K562 (cell line): Measurements from ENCODE around the gene ZNF837. TPM values are rescaled to one million over a fixed set of nuclear protein-coding genes. Genes with fewer than 3 reads are reported as not detected.

Experiments used
- KDM5B ChIP-seq: fragments of 200-600 bp; sonication (generic); IDR thresholded peaks from 2 replicates; pipeline ENCODE4 v1.6.1; 2012; ENCODE audit warnings: low read depth, mild to moderate bottlenecking, moderate library complexity, low read length, control low read depth, inconsistent platforms; ENCODE audit not compliant: insufficient replicate concordance
- PHTF2 ChIP-seq: fragments of 250-450 bp; sonication (Bioruptor Pico); IDR thresholded peaks from 2 replicates; pipeline ENCODE4 v1.5.0; 2021; ENCODE audit warnings: mild to moderate bottlenecking
- RBM25 ChIP-seq: fragments of 200-400 bp; formaldehyde crosslinking; IDR thresholded peaks from 2 replicates; pipeline ENCODE4 v1.6.1; 2018; ENCODE audit warnings: low read length, low read depth, moderate library complexity; ENCODE audit not compliant: severe bottlenecking
- RHOXF2B ChIP-seq: fragments of 250-450 bp; sonication (Bioruptor Pico); conservative IDR thresholded peaks from 2 replicates; pipeline ENCODE4 v1.5.1; 2021
- SIN3B ChIP-seq: fragments of 450-650 bp; IDR thresholded peaks from 2 replicates; pipeline ENCODE4 v1.6.1; 2017; ENCODE audit warnings: low read depth, mild to moderate bottlenecking, moderate library complexity
- SNRNP70 ChIP-seq: fragments of 200-400 bp; formaldehyde crosslinking; optimal IDR thresholded peaks from 2 replicates; pipeline ENCODE3; 2017; ENCODE audit warnings: low read depth, low read length
- ZNF12 ChIP-seq: sonication (generic); formaldehyde crosslinking; IDR thresholded peaks from 2 replicates; pipeline ENCODE4 v1.4.0; 2020; ENCODE audit warnings: mild to moderate bottlenecking, missing genetic modification reagents
- ZNF239 ChIP-seq: fragments of 250-450 bp; sonication (Bioruptor Pico); IDR thresholded peaks from 2 replicates; pipeline ENCODE4 v1.4.0; 2020; ENCODE audit warnings: mild to moderate bottlenecking
- ZNF551 ChIP-seq: fragments of 250-450 bp; sonication (Bioruptor Pico); IDR thresholded peaks from 2 replicates; pipeline ENCODE4 v1.5.0; 2021; ENCODE audit warnings: mild to moderate bottlenecking, moderate library complexity
- polyA plus RNA-seq, 8 experiments: library from polyadenylated mRNA; depleted of rRNA in 4 of 8; stranded (reverse) in 5 of 8; unstranded in 3 of 8; fragments of >200 nt; fragmentation: Nextera tagmentation in 2 of 8; fragmentation: Illumina TruSeq in 1 of 8; extraction: Ambion mirVana in 2 of 8; extraction: Trizol in 1 of 8; gene quantifications; 2 replicates each; pipeline versions ENCODE4 v1.2.1 to v1.2.3, GENCODE V29; 2011 to 2014; ENCODE audit warnings: inconsistent platforms in 1 of 8, missing spikeins in 1 of 8
- total RNA-seq, 7 experiments: library from RNA; depleted of rRNA in 6 of 7; stranded (reverse); fragments of >200 nt in 6 of 7; fragmentation: Illumina TruSeq in 2 of 7; extraction: Trizol in 2 of 7; gene quantifications; 2 replicates each; pipeline versions ENCODE4 v1.2.1 to v1.2.3, GENCODE V29; 2011 to 2021; ENCODE audit warnings: low replicate concordance in 1 of 7
- TF ChIP-seq, protein P1 (sequence below): fragments of 250-450 bp; sonication (Bioruptor Pico); IDR thresholded peaks from 2 replicates; pipeline ENCODE4 v1.6.1; 2021; ENCODE audit warnings: mild to moderate bottlenecking
- TF ChIP-seq, protein P2 (sequence below): sonication (generic); formaldehyde crosslinking; IDR thresholded peaks from 2 replicates; pipeline ENCODE4 v1.8.0; 2022; ENCODE audit warnings: mild to moderate bottlenecking, low read depth, missing genetic modification reagents
- TF ChIP-seq, protein P3 (sequence below): fragments of 250-450 bp; sonication (Bioruptor Pico); IDR thresholded peaks from 2 replicates; pipeline ENCODE4 v1.5.0; 2020; ENCODE audit warnings: mild to moderate bottlenecking
- TF ChIP-seq, protein P4 (sequence below): fragments of 200-600 bp; sonication (generic); IDR thresholded peaks from one replicate; pipeline ENCODE4 v1.6.1; 2012; ENCODE audit warnings: mild to moderate bottlenecking, low read depth, low read length, inconsistent platforms

The ZNF837 gene
- total and polyA plus RNA-seq, 9 of the 15 experiments (the other 6 are each of a cell fraction or from before 2014, with no cell fraction given): 0.11 to 2.1 (median 0.57) TPM; not detected in 4

DNA sequence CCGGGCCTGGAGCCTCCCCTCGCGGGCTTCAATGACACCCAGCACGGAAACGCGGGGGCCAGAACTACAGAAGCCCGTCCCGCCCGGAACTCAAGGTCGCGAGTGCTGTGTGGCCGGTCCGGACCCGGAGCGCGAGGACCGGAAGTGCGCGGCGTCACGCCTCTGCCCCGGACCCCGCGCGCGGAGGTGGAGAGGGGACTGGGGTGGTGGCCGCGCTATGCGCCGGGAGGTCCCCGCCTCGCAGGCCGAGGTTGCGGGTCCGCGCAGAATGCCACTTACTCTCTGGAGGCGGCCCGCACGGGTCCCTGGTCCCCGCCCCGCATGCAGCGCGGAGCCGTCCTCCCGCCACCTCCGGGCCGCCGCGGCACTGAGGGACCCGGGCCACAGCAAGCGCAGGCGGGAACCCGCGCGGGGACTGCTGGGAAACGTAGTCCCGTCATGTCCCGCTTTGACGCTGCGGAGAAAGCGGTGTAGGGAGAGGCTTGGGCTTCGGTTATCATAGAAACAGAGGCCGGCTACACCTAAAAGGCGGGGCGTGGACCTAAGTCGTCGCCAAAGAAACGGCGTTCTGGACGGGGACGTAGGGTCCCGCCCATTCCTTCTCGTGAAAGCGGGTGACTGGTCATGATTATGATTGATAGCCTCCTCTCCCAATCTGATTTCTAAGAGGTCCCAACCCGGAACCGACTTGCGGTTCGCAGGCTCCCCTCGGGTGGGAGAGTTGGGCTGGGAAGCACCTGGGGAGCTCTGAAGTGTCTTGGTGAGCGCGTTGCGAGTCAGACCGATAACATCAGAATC is at the start of gene ZNF837 (continued):
- TF ChIP-seq, protein P1, sequence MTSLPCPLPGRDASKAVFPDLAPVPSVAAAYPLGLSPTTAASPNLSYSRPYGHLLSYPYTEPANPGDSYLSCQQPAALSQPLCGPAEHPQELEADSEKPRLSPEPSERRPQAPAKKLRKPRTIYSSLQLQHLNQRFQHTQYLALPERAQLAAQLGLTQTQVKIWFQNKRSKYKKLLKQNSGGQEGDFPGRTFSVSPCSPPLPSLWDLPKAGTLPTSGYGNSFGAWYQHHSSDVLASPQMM (CRISPR knock-in tag): no peak
- TF ChIP-seq, protein P2, sequence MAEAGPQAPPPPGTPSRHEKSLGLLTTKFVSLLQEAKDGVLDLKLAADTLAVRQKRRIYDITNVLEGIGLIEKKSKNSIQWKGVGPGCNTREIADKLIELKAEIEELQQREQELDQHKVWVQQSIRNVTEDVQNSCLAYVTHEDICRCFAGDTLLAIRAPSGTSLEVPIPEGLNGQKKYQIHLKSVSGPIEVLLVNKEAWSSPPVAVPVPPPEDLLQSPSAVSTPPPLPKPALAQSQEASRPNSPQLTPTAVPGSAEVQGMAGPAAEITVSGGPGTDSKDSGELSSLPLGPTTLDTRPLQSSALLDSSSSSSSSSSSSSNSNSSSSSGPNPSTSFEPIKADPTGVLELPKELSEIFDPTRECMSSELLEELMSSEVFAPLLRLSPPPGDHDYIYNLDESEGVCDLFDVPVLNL (CRISPR knock-in tag): peak; percentile 68
- TF ChIP-seq SIN3B (peak; percentile 95), ZNF239 (no peak; the same call in 1 of the 2 replicates), RHOXF2B (CRISPR knock-in tag) (no peak), KDM5B (peak; percentile 64), PHTF2 (CRISPR knock-in tag) (no peak), ZNF12 (no peak), SNRNP70 (no peak), RBM25 (peak; percentile 83), ZNF551 (no peak)
- TF ChIP-seq, protein P3, sequence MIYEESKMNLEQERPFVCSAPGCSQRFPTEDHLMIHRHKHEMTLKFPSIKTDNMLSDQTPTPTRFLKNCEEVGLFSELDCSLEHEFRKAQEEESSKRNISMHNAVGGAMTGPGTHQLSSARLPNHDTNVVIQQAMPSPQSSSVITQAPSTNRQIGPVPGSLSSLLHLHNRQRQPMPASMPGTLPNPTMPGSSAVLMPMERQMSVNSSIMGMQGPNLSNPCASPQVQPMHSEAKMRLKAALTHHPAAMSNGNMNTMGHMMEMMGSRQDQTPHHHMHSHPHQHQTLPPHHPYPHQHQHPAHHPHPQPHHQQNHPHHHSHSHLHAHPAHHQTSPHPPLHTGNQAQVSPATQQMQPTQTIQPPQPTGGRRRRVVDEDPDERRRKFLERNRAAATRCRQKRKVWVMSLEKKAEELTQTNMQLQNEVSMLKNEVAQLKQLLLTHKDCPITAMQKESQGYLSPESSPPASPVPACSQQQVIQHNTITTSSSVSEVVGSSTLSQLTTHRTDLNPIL (CRISPR knock-in tag): no peak
- TF ChIP-seq, protein P4, sequence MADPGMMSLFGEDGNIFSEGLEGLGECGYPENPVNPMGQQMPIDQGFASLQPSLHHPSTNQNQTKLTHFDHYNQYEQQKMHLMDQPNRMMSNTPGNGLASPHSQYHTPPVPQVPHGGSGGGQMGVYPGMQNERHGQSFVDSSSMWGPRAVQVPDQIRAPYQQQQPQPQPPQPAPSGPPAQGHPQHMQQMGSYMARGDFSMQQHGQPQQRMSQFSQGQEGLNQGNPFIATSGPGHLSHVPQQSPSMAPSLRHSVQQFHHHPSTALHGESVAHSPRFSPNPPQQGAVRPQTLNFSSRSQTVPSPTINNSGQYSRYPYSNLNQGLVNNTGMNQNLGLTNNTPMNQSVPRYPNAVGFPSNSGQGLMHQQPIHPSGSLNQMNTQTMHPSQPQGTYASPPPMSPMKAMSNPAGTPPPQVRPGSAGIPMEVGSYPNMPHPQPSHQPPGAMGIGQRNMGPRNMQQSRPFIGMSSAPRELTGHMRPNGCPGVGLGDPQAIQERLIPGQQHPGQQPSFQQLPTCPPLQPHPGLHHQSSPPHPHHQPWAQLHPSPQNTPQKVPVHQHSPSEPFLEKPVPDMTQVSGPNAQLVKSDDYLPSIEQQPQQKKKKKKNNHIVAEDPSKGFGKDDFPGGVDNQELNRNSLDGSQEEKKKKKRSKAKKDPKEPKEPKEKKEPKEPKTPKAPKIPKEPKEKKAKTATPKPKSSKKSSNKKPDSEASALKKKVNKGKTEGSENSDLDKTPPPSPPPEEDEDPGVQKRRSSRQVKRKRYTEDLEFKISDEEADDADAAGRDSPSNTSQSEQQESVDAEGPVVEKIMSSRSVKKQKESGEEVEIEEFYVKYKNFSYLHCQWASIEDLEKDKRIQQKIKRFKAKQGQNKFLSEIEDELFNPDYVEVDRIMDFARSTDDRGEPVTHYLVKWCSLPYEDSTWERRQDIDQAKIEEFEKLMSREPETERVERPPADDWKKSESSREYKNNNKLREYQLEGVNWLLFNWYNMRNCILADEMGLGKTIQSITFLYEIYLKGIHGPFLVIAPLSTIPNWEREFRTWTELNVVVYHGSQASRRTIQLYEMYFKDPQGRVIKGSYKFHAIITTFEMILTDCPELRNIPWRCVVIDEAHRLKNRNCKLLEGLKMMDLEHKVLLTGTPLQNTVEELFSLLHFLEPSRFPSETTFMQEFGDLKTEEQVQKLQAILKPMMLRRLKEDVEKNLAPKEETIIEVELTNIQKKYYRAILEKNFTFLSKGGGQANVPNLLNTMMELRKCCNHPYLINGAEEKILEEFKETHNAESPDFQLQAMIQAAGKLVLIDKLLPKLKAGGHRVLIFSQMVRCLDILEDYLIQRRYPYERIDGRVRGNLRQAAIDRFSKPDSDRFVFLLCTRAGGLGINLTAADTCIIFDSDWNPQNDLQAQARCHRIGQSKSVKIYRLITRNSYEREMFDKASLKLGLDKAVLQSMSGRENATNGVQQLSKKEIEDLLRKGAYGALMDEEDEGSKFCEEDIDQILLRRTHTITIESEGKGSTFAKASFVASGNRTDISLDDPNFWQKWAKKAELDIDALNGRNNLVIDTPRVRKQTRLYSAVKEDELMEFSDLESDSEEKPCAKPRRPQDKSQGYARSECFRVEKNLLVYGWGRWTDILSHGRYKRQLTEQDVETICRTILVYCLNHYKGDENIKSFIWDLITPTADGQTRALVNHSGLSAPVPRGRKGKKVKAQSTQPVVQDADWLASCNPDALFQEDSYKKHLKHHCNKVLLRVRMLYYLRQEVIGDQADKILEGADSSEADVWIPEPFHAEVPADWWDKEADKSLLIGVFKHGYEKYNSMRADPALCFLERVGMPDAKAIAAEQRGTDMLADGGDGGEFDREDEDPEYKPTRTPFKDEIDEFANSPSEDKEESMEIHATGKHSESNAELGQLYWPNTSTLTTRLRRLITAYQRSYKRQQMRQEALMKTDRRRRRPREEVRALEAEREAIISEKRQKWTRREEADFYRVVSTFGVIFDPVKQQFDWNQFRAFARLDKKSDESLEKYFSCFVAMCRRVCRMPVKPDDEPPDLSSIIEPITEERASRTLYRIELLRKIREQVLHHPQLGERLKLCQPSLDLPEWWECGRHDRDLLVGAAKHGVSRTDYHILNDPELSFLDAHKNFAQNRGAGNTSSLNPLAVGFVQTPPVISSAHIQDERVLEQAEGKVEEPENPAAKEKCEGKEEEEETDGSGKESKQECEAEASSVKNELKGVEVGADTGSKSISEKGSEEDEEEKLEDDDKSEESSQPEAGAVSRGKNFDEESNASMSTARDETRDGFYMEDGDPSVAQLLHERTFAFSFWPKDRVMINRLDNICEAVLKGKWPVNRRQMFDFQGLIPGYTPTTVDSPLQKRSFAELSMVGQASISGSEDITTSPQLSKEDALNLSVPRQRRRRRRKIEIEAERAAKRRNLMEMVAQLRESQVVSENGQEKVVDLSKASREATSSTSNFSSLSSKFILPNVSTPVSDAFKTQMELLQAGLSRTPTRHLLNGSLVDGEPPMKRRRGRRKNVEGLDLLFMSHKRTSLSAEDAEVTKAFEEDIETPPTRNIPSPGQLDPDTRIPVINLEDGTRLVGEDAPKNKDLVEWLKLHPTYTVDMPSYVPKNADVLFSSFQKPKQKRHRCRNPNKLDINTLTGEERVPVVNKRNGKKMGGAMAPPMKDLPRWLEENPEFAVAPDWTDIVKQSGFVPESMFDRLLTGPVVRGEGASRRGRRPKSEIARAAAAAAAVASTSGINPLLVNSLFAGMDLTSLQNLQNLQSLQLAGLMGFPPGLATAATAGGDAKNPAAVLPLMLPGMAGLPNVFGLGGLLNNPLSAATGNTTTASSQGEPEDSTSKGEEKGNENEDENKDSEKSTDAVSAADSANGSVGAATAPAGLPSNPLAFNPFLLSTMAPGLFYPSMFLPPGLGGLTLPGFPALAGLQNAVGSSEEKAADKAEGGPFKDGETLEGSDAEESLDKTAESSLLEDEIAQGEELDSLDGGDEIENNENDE: peak; percentile 54
